Raji (cell line): Measurements from ENCODE around the gene GPR39.

ENCODE experiments used
- POLR2A ChIP-seq: IDR thresholded peaks from 2 replicates; pipeline ENCODE4 v1.6.1; 2011; ENCODE audit warnings: low read depth, low read length, control low read depth; ENCODE audit not compliant: insufficient read depth

The GPR39 gene

GRCh38 chr2:132484144-132484543 is 67.5 kb downstream of the GPR39 start:
- no peak for TF ChIP-seq POLR2A

GRCh38 chr2:132488491-132488890 is 71.9 kb downstream of the GPR39 start:
- TF ChIP-seq POLR2A = no peak

GRCh38 chr2:132489150-132489549 is 72.5 kb downstream of the GPR39 start:
- TF ChIP-seq POLR2A = no peak

GRCh38 chr2:132495881-132496280 is 79.3 kb downstream of the GPR39 start:
- no peak for TF ChIP-seq POLR2A

GRCh38 chr2:132496555-132496954 is 80.0 kb downstream of the GPR39 start:
- no peak for TF ChIP-seq POLR2A

- TF ChIP-seq POLR2A = no peak
These were observed 81.0 kb downstream of the GPR39 start for GRCh38 chr2:132497591-132497990.

GRCh38 chr2:132503701-132504100 is 87.1 kb downstream of the GPR39 start:
- TF ChIP-seq POLR2A = no peak

GRCh38 chr2:132515010-132515409 is 98.4 kb downstream of the GPR39 start:
- TF ChIP-seq POLR2A = no peak

- no peak for TF ChIP-seq POLR2A
These were observed 100.8 kb downstream of the GPR39 start for GRCh38 chr2:132517386-132517785.

- TF ChIP-seq POLR2A = no peak
These were observed 101.7 kb downstream of the GPR39 start for GRCh38 chr2:132518302-132518701.

GRCh38 chr2:132519566-132519965 is 103.0 kb downstream of the GPR39 start:
- TF ChIP-seq POLR2A = no peak

- TF ChIP-seq POLR2A = no peak
These were observed 104.7 kb downstream of the GPR39 start for GRCh38 chr2:132521341-132521740.

- no peak for TF ChIP-seq POLR2A
These were observed 106.3 kb downstream of the GPR39 start for GRCh38 chr2:132522901-132523300.

- TF ChIP-seq POLR2A = no peak
These were observed 121.8 kb downstream of the GPR39 start for GRCh38 chr2:132538331-132538855.

- TF ChIP-seq POLR2A = no peak
These were observed 123.6 kb downstream of the GPR39 start for GRCh38 chr2:132540166-132540565.

- TF ChIP-seq POLR2A = no peak
These were observed 126.5 kb downstream of the GPR39 start for GRCh38 chr2:132542953-132543569.

- no peak for TF ChIP-seq POLR2A
These were observed 127.5 kb downstream of the GPR39 start for GRCh38 chr2:132544006-132544630.

- TF ChIP-seq POLR2A = no peak
These were observed 130.6 kb downstream of the GPR39 start for GRCh38 chr2:132547090-132547687.
